Naive thymus-derived CD8-positive, alpha-beta T cell (primary cell): Measurements from ENCODE around the gene WNT7A. TPM values are rescaled to one million over a fixed set of nuclear protein-coding genes. Genes with fewer than 3 reads are reported as not detected.

Experiments used
- ATAC-seq, 2 donors: fragments of 150-1000 bp; cut with Tn5 transposase in 1 of 2; sonication (Bioruptor Pico), chemical (Tn5 transposase) in 1 of 2; 1 replicate in 1 of 2; 2 replicates in 1 of 2; pipeline ENCODE4 v1.10.0; 2021; ENCODE audit warnings: mild to moderate bottlenecking in 2 of 2, moderate library complexity in 2 of 2
- POLR2A ChIA-PET: fragments of 350-600 bp; sonication (Branson Sonifier 250); formaldehyde crosslinking; loops from one replicate; lab custom pipeline; 2021; ENCODE audit warnings: antibody characterized with exemption; lab: Charles Lee
- DNase-seq, 10 donors: peaks; one replicate each; pipeline versions ENCODE4 v3.0.0 to v3.0.0-alpha.2; 2020 to 2022
- H3K27ac Mint-ChIP-seq, 10 donors: one replicate each; pipeline ENCODE4 v1.8.0; 2020 to 2022; ENCODE audit warnings: mild to moderate bottlenecking in 10 of 10, mixed read lengths in 10 of 10, moderate library complexity in 4 of 10, inconsistent platforms in 1 of 10
- H3K27me3 Mint-ChIP-seq, 5 donors: one replicate each; pipeline ENCODE4 v1.8.0; 2021 to 2022; ENCODE audit warnings: mixed read lengths in 5 of 5
- H3K36me3 Mint-ChIP-seq, 3 donors: one replicate each; pipeline ENCODE4 v1.8.0; 2020 to 2022; ENCODE audit warnings: mixed read lengths in 3 of 3, mild to moderate bottlenecking in 2 of 3, inconsistent platforms in 1 of 3
- H3K4me1 Mint-ChIP-seq, 4 donors: one replicate each; pipeline ENCODE4 v1.8.0; 2021 to 2022; ENCODE audit warnings: mixed read lengths in 4 of 4
- H3K4me3 Mint-ChIP-seq, 10 donors: one replicate each; pipeline ENCODE4 v1.8.0; 2020 to 2022; ENCODE audit warnings: mild to moderate bottlenecking in 10 of 10, mixed read lengths in 10 of 10, moderate library complexity in 6 of 10, inconsistent platforms in 1 of 10
- H3K9me3 Mint-ChIP-seq, 9 donors: one replicate each; pipeline ENCODE4 v1.8.0; 2020 to 2022; ENCODE audit warnings: mixed read lengths in 9 of 9, mild to moderate bottlenecking in 3 of 9, inconsistent platforms in 1 of 9, moderate library complexity in 1 of 9
- polyA plus RNA-seq, 3 donors: library from polyadenylated mRNA; unstranded; fragments of 300-500 nt; fragmentation: Illumina TruSeq; gene quantifications; one replicate each; pipeline ENCODE4 v1.2.3, GENCODE V29; 2021
- total RNA-seq, 8 experiments: library from RNA in 2 of 8; stranded (reverse) in 2 of 8; gene quantifications; one replicate each; pipeline ENCODE4 v1.2.3 and lab custom pipeline; 2021 to 2026

Gene WNT7A
- total and polyA plus RNA-seq, 5 experiments from 2014 or later = 0.17 to 9.6 (median 1.6) TPM

DNA sequence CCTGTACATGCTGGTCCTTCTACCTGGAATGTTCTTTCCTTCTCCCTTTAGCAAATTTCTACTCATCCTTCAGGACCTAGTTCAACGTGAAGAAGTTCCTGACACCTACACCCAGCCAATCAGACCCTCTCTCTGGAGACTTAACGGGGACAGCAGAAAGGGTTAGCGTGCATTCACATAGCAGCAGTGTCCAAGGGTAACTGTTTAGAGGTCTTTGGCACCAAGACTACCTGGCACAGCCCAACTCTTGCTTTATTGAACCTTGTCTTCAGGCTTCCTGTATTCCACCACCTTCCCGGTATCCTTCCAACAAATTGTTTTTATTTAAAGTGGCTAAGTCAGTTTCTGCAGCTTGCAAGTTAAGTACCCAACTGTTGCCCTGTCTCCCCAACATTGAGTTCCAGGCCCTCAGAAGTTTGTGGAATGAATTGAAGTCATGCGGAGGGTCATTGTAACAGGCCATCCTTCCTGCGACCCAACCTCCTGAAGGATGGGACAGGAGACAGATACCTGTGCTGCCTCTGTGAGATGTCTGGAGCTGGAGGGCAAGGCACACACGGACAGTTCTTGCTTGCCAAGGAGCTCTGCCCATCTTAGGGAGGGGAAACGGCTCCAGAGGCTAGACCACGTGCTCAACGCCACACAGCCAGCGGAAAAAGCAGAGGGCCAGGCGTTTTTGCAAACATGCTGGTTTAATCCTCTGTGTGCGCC, 14.4 kb upstream of the WNT7A start:
- no peaks in the 10 kb centered on the region for H3K27me3 Mint-ChIP-seq
- peaks cover 0 to 12% (median 9%) of the 10 kb centered on the region in 3 donors for H3K36me3 Mint-ChIP-seq
- peaks cover 0 to 22% (median 6%) of the 10 kb centered on the region in 9 donors for H3K9me3 Mint-ChIP-seq
- no peak for DNase-seq
- H3K4me1 Mint-ChIP-seq = peaks cover 24 to 48% (median 42%) of the 10 kb centered on the region in 4 donors
- POLR2A ChIA-PET = interaction anchor here (1.1 to 3.1 kb wide), 8 partner anchors 8 to 414 kb away, joined by 3 to 15 read pairs (median 5); partner anchors contain the start of genes CHCHD4, HDAC11, LSM3 and TMEM43
- peak overlapping the region; percentile 42 to 93 (median 90) for H3K4me3 Mint-ChIP-seq
- peak overlapping the region in 8 of 10 donors; percentile 3 to 97 (median 72) for H3K27ac Mint-ChIP-seq
- ATAC-seq = no peak

DNA sequence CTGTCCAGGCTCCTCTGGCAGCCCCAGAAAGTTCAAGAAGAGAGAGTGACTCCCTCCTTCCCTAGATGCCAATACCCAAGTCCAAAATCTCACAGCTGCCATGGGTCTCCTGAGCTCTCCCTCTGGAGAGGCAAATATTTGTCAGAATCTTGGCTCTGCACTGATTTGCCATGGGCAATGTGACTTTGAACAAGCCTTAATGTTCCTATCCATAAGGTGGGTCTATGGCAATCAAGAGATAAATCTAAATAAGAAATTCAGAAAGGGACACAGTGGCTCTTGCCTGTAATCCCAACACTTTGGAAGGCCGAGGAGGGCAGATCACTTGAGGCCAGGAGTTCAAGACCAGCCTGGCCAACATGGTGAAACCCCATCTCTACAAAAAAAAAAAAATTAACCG, 12.4 kb upstream of the WNT7A start:
- peak overlapping the region in 5 of 10 donors; percentile 10 to 93 (median 80) for H3K27ac Mint-ChIP-seq
- no peak for ATAC-seq
- H3K27me3 Mint-ChIP-seq = no peaks in the 10 kb centered on the region
- no peak overlapping the region for H3K4me3 Mint-ChIP-seq
- no peak for DNase-seq
- H3K36me3 Mint-ChIP-seq = no peaks in the 10 kb centered on the region
- peaks cover 21 to 48% (median 39%) of the 10 kb centered on the region in 4 donors for H3K4me1 Mint-ChIP-seq
- POLR2A ChIA-PET = interaction anchor here (1.2 to 3.4 kb wide), 4 partner anchors 12 to 759 kb away, joined by 3 to 47 read pairs (median 7); partner anchors contain the start of genes CCDC174, LSM3, WNT7A and XPC
- H3K9me3 Mint-ChIP-seq = peaks cover 0 to 9% (median 2%) of the 10 kb centered on the region in 9 donors

DNA sequence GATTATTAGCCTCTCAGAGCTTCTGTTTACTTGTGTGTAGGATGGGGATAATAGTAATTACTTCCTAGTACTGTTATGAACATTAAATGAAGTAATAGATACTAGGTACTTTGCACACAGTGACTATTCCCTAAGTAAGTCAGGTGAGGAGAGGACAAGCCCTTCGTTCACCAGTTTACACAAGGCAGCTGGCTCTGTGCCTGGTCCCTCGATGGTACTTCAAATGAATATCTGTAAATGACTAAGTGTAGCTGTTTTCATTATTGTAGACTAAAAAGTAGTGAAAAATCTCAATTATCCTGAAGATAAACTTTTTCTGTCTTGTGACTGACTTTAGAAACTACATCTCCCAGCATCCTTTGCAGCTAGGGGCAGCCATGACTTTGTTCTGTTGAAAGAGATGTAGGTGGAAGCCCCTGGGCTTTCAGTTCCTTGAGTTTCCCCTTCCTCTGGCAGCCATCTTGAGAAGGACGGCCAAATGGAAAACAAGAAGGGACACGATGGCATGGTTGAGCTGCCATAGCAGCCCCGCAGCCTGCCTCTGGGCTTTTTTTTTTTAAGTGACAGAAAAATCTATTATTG, 11.7 kb upstream of the WNT7A start:
- Mint-ChIP-seq H3K36me3 (no peaks in the 10 kb centered on the region), H3K27ac (peak overlapping the region in 9 of 10 donors; percentile 13 to 96 (median 92)), H3K4me3 (peak overlapping the region in 8 of 10 donors; percentile 15 to 83 (median 60)), H3K4me1 (peaks cover 21 to 46% (median 38%) of the 10 kb centered on the region in 4 donors), H3K9me3 (peaks cover 0 to 9% (median 2%) of the 10 kb centered on the region in 9 donors), H3K27me3 (no peaks in the 10 kb centered on the region)
- POLR2A ChIA-PET = interaction anchor here (0.5 to 3.4 kb wide), 10 partner anchors 11 to 1356 kb away, joined by 3 to 47 read pairs (median 4); partner anchors contain the start of genes CCDC174, HDAC11, LSM3 and SLC6A6
- ATAC-seq (no peak), DNase-seq (peak in 2 of 10 donors; percentile 26 to 36)

- Mint-ChIP-seq H3K4me3 (peak overlapping the region in 9 of 10 donors; percentile 58 to 85 (median 73)), H3K9me3 (peaks cover 0 to 9% (median 2%) of the 10 kb centered on the region in 9 donors), H3K27me3 (no peaks in the 10 kb centered on the region), H3K36me3 (no peaks in the 10 kb centered on the region), H3K27ac (peak overlapping the region; percentile 86 to 96 (median 92)), H3K4me1 (peaks cover 19 to 40% (median 34%) of the 10 kb centered on the region in 4 donors)
- no peak for DNase-seq
- ATAC-seq = no peak
- POLR2A ChIA-PET = interaction anchor here (0.7 to 3.4 kb wide), 9 partner anchors 10 to 881 kb away, joined by 3 to 47 read pairs (median 5); partner anchors contain the start of genes CCDC174, HDAC11, LSM3 and SLC6A6
Measured at GRCh38 chr3:13891017-13891392, 11.1 kb upstream of the WNT7A start.

- H3K9me3 Mint-ChIP-seq = peaks cover 0 to 9% (median 2%) of the 10 kb centered on the region in 9 donors
- DNase-seq (peak in 8 of 10 donors; percentile 20 to 79 (median 56)), ATAC-seq (peak; percentile 32 to 48)
- no peaks in the 10 kb centered on the region for H3K36me3 Mint-ChIP-seq
- H3K27ac Mint-ChIP-seq = peak overlapping the region; percentile 86 to 96 (median 92)
- peaks cover 14 to 38% (median 33%) of the 10 kb centered on the region in 4 donors for H3K4me1 Mint-ChIP-seq
- POLR2A ChIA-PET = interaction anchor here (0.6 to 3.4 kb wide), 11 partner anchors 10 to 881 kb away, joined by 3 to 47 read pairs (median 4); partner anchors contain the start of genes CCDC174, CHCHD4, HDAC11 and LSM3
- peaks cover 0 to 2% (median 0%) of the 10 kb centered on the region in 5 donors for H3K27me3 Mint-ChIP-seq
- H3K4me3 Mint-ChIP-seq = peak overlapping the region in 9 of 10 donors; percentile 58 to 85 (median 73)
Measured at GRCh38 chr3:13890377-13891016, 10.6 kb upstream of the WNT7A start.

DNA sequence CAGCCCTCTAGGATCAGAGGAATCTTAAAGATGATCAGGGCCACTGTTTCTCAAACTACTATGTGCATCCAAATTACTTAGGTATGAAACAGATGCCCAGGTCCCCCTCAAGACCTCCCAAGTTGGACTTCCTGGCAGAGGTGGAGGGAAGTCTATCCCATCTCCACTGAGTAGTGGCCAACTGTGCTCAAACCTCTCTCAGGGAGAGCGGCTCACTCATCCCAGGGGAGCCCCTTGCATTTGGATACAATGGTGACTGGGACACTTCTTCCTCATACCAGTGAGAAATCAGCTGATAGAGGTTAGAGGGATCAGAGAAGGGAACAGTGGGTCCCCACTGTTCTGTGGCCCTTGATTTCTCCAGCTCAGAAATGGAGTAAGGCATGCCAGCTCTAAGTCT, 8.7 kb upstream of the WNT7A start:
- no peak overlapping the region for H3K4me3 Mint-ChIP-seq
- H3K9me3 Mint-ChIP-seq = peaks cover 0 to 4% (median 0%) of the 10 kb centered on the region in 9 donors
- POLR2A ChIA-PET = interaction anchor here (1.2 kb wide), 1 partner anchor 233 kb away, joined by 3 read pairs; no protein-coding TSS in a partner anchor
- peak overlapping the region in 4 of 10 donors; percentile 12 to 88 (median 82) for H3K27ac Mint-ChIP-seq
- peaks cover 3 to 21% (median 8%) of the 10 kb centered on the region in 5 donors for H3K27me3 Mint-ChIP-seq
- ATAC-seq = no peak
- H3K36me3 Mint-ChIP-seq = no peaks in the 10 kb centered on the region
- H3K4me1 Mint-ChIP-seq = peaks cover 9 to 35% (median 25%) of the 10 kb centered on the region in 4 donors
- no peak for DNase-seq

GRCh38 chr3:13887495-13888300, 7.8 kb upstream of the WNT7A start:
- DNase-seq = no peak

GRCh38 chr3:13886593-13887129, 6.8 kb upstream of the WNT7A start:
- Mint-ChIP-seq H3K9me3 (peaks cover 0 to 2% (median 0%) of the 10 kb centered on the region in 9 donors), H3K4me1 (peaks cover 9 to 30% (median 24%) of the 10 kb centered on the region in 4 donors), H3K27me3 (peaks cover 9 to 41% (median 19%) of the 10 kb centered on the region in 5 donors), H3K4me3 (no peak overlapping the region), H3K27ac (peak overlapping the region in 4 of 10 donors; percentile 4 to 26 (median 20)), H3K36me3 (no peaks in the 10 kb centered on the region)
- no peak for ATAC-seq
- POLR2A ChIA-PET = interaction anchor here (1.0 to 8.5 kb wide), 4 partner anchors 8 to 407 kb away, joined by 3 to 129 read pairs (median 5); partner anchors contain the start of gene HDAC11
- DNase-seq = no peak

More at GRCh38 chr3:13887495-13888300, 7.8 kb upstream of the WNT7A start:
- peaks cover 0 to 4% (median 0%) of the 10 kb centered on the region in 9 donors for H3K9me3 Mint-ChIP-seq
- no peak overlapping the region for H3K4me3 Mint-ChIP-seq
- peaks cover 5 to 30% (median 14%) of the 10 kb centered on the region in 5 donors for H3K27me3 Mint-ChIP-seq
- H3K27ac Mint-ChIP-seq = peak overlapping the region in 5 of 10 donors; percentile 9 to 54 (median 37)
- no peak for ATAC-seq
- POLR2A ChIA-PET = interaction anchor here (0.8 kb wide), 1 partner anchor 291 kb away, joined by 3 read pairs; the partner anchor contains the start of genes LSM3 and XPC
- H3K36me3 Mint-ChIP-seq = no peaks in the 10 kb centered on the region
- H3K4me1 Mint-ChIP-seq = peaks cover 9 to 35% (median 25%) of the 10 kb centered on the region in 4 donors

DNA sequence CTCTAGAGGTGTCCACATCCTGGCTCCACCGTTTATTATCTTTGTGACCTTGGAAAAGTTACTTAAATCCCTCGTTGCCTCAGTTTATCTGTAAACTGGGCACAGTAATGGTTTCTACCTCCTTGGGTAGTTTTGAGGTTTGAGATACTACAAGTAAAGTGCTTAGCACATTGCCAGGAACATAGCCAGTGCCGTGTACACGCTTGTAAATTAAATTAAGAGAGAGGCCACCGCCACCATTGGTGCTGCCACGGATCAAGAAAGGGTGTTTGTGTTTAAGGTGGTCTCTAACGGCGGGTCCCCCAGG, 5.8 kb upstream of the WNT7A start:
- POLR2A ChIA-PET = interaction anchor here (2.0 to 8.5 kb wide), 2 partner anchors 231 to 406 kb away, joined by 5 to 129 read pairs; partner anchors contain the start of gene HDAC11
- H3K4me3 Mint-ChIP-seq = no peak overlapping the region
- ATAC-seq (no peak), DNase-seq (no peak)
- H3K9me3 Mint-ChIP-seq = no peaks in the 10 kb centered on the region
- H3K36me3 Mint-ChIP-seq = no peaks in the 10 kb centered on the region
- peak overlapping the region in 1 of 10 donors; percentile 77 for H3K27ac Mint-ChIP-seq
- H3K4me1 Mint-ChIP-seq = peaks cover 5 to 27% (median 17%) of the 10 kb centered on the region in 4 donors
- peaks cover 10 to 49% (median 24%) of the 10 kb centered on the region in 5 donors for H3K27me3 Mint-ChIP-seq

- POLR2A ChIA-PET = interaction anchor here (0.6 to 8.5 kb wide), 4 partner anchors 10 to 869 kb away, joined by 3 to 129 read pairs (median 8); partner anchors contain the start of gene HDAC11
- Mint-ChIP-seq H3K27ac (peak overlapping the region in 2 of 10 donors; percentile 25 to 77), H3K9me3 (no peaks in the 10 kb centered on the region), H3K27me3 (peaks cover 10 to 49% (median 24%) of the 10 kb centered on the region in 5 donors), H3K4me1 (peaks cover 3 to 21% (median 12%) of the 10 kb centered on the region in 4 donors), H3K36me3 (no peaks in the 10 kb centered on the region), H3K4me3 (no peak overlapping the region)
- ATAC-seq (peak; percentile 77 to 84), DNase-seq (peak; percentile 54 to 86 (median 72))
Measured at GRCh38 chr3:13884851-13885703, 5.2 kb upstream of the WNT7A start.
